Pancreas (tissue), 10 donors: Measurements from ENCODE around the gene ZFP64. TPM values are rescaled to one million over a fixed set of nuclear protein-coding genes. Genes with fewer than 3 reads are reported as not detected.
"Not testable (repeated sequence)": the region's sequence is repeated elsewhere in the genome, so short reads cannot be mapped to it uniquely, and the experiment has no call there.

ENCODE experiments used
- ATAC-seq, 4 donors: fragments of 200-7000 bp; cut with Tn5 transposase; one replicate each; pipeline versions ENCODE4 v1.8.0 to v1.9.1; 2020; ENCODE audit warnings: mild to moderate bottlenecking in 4 of 4, moderate library complexity in 4 of 4
- DNase-seq, 6 donors: peaks; one replicate each; pipeline ENCODE4 v3.0.0-alpha.2; 2020
- FAIRE-seq: peaks from 2 replicates; lab custom pipeline; 2012; peaks lifted over from hg19 to GRCh38; lab: Jason Lieb, UNC
- H3K27ac ChIP-seq, 4 donors: fragments of 200-600 bp; sonication (generic); 1 replicate in 3 of 4; 2 replicates in 1 of 4; pipeline versions ENCODE4 v1.5.0 to v1.8.0; 2020
- H3K27me3 ChIP-seq, 4 donors: fragments of 200-600 bp; one replicate each; pipeline ENCODE4 v1.8.0; 2021
- H3K36me3 ChIP-seq, 3 donors: fragments of 200-600 bp; sonication (generic) in 1 of 3; one replicate each; pipeline versions ENCODE4 v1.5.0 to v1.8.0; 2020 to 2021
- H3K4me1 ChIP-seq, 3 donors: fragments of 200-600 bp; one replicate each; pipeline ENCODE4 v1.8.0; 2021
- H3K4me3 ChIP-seq, 4 donors: fragments of 200-600 bp; sonication (generic) in 2 of 4; one replicate each; pipeline versions ENCODE4 v1.5.0 to v1.8.0; 2020 to 2021
- H3K9me3 ChIP-seq, 4 donors: fragments of 200-600 bp; one replicate each; pipeline ENCODE4 v1.8.0; 2021
- whole genome bisulfite sequencing, 2 donors: extraction: QIAGEN DNeasy Blood & Tissue Kit; methylation state at CpG; one replicate each; pipeline ENCODE4 v1.1.7; 2013; 5-methylcytosine and 5-hydroxymethylcytosine counted together
- intact Hi-C, 3 donors: fragments of 100-400 bp; cut with DNase I; formaldehyde crosslinking; loops; one replicate each; pipeline versions ENCODE4 v1.11.1 to v1.14.2; 2022
- polyA plus RNA-seq, 2 donors: library from polyadenylated mRNA; stranded (reverse); fragments of 200-250 nt; gene quantifications; one replicate each; pipeline ENCODE4 v1.2.3, GENCODE V29; 2013
- total RNA-seq, 6 donors: library from RNA; stranded (reverse); fragmentation: NEBNext Ultra II Directional in 4 of 6; extraction: Animal tissue kit (Norgen Biotek cat#: 25700) in 4 of 6; gene quantifications; one replicate each; pipeline versions ENCODE4 v1.2.1 to v1.2.4, GENCODE V29; 2021 to 2023
- TF ChIP-seq, protein P1 (sequence below), 4 donors: fragments of 200-600 bp; sonication (generic) in 3 of 4; IDR thresholded peaks; one replicate each; pipeline versions ENCODE4 v1.5.0 to v1.8.0; 2021; ENCODE audit warnings: antibody characterized with exemption in 4 of 4
- donor health status: healthy with polysubstance abuse.
- donor health status: DM: no; HTN: no; CAD: no; lungs with moderate emphysema.
- donor health status: DM: no; HTN: no; CAD: no.
- donor health status: control.
- donor health status: control.
- donor health status: Bipolar disorder and iron deficiency.
- donor health status: DM: yes; HTN: yes; CAD: no.
- donor health status: DM: no; HTN: no; CAD: no.
- donor health status: DM: no; HTN: no; CAD: no.
- donor health status: DM: yes; HTN: yes; CAD: no.

The ZFP64 gene
- total and polyA plus RNA-seq, 8 donors = 3.2 to 9.6 (median 4.9) TPM

GRCh38 chr20:52193133-52193532 is 1.6 kb upstream of the ZFP64 start:
- FAIRE-seq = no peak
- 57 to 67% methylated on average over 1 of the region's 1 CpG for WGBS, 2 donors
- TF ChIP-seq, protein P1, sequence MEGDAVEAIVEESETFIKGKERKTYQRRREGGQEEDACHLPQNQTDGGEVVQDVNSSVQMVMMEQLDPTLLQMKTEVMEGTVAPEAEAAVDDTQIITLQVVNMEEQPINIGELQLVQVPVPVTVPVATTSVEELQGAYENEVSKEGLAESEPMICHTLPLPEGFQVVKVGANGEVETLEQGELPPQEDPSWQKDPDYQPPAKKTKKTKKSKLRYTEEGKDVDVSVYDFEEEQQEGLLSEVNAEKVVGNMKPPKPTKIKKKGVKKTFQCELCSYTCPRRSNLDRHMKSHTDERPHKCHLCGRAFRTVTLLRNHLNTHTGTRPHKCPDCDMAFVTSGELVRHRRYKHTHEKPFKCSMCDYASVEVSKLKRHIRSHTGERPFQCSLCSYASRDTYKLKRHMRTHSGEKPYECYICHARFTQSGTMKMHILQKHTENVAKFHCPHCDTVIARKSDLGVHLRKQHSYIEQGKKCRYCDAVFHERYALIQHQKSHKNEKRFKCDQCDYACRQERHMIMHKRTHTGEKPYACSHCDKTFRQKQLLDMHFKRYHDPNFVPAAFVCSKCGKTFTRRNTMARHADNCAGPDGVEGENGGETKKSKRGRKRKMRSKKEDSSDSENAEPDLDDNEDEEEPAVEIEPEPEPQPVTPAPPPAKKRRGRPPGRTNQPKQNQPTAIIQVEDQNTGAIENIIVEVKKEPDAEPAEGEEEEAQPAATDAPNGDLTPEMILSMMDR (IDR thresholded peaks at IDR 0.05) = no peak
- Histone ChIP-seq H3K27ac (no peak overlapping the region), H3K27me3 (no peaks in the 10 kb centered on the region), H3K9me3 (no peaks in the 10 kb centered on the region), H3K36me3 (no peaks in the 10 kb centered on the region), H3K4me1 (peaks cover 0 to 7% (median 5%) of the 10 kb centered on the region in 3 donors), H3K4me3 (no peak overlapping the region)
- no peak for DNase-seq
- ATAC-seq = no peak
- intact Hi-C loops = no loop called here

- H3K9me3 ChIP-seq, DNase-seq, H3K4me3 ChIP-seq, H3K36me3 ChIP-seq, ATAC-seq, intact Hi-C loops, H3K4me1 ChIP-seq, H3K27ac ChIP-seq, FAIRE-seq, H3K27me3 ChIP-seq: not testable (repeated sequence)
- WGBS, 2 donors = 80 to 90% methylated on average over 2 of the region's 2 CpGs
Observed at GRCh38 chr20:52192719-52193007, 1.1 kb upstream of the ZFP64 start.

- TF ChIP-seq, protein P1 (IDR thresholded peaks at IDR 0.05) = peak in 2 of 4 donors; percentile 4 to 9
- H3K9me3 ChIP-seq = no peaks in the 10 kb centered on the region
- H3K27me3 ChIP-seq = no peaks in the 10 kb centered on the region
- 0 to 1% methylated on average over 49 to 61 of the region's 61 CpGs for WGBS, 2 donors
- intact Hi-C loops = no loop called here
- H3K4me1 ChIP-seq = peaks cover 0 to 7% (median 5%) of the 10 kb centered on the region in 3 donors
- DNase-seq (peak in 4 of 6 donors; percentile 23 to 55 (median 41)), ATAC-seq (peak; percentile 47 to 67 (median 58)), FAIRE-seq (no peak)
- H3K4me3 ChIP-seq = peak overlapping the region; percentile 65 to 96 (median 90)
- H3K36me3 ChIP-seq = no peaks in the 10 kb centered on the region
- peak overlapping the region; percentile 78 to 94 (median 91) for H3K27ac ChIP-seq
Observed at GRCh38 chr20:52191916-52192718, 538 bp upstream of the ZFP64 start.

GRCh38 chr20:52190437-52191131 is 995 bp downstream of the ZFP64 start:
- ATAC-seq (peak; percentile 24 to 54 (median 46)), DNase-seq (peak in 3 of 6 donors; percentile 7 to 22 (median 20)), FAIRE-seq (no peak)
- peaks cover 0 to 9% (median 0%) of the 10 kb centered on the region in 3 donors for H3K36me3 ChIP-seq
- H3K27ac ChIP-seq = peak overlapping the region; percentile 78 to 94 (median 91)
- peaks cover 0 to 7% (median 5%) of the 10 kb centered on the region in 3 donors for H3K4me1 ChIP-seq
- TF ChIP-seq, protein P1 (IDR thresholded peaks at IDR 0.05) = no peak
- no peaks in the 10 kb centered on the region for H3K9me3 ChIP-seq
- intact Hi-C loops = no loop called here
- WGBS, 2 donors = 9 to 14% methylated on average over 15 of the region's 15 CpGs
- peak overlapping the region; percentile 65 to 96 (median 90) for H3K4me3 ChIP-seq
- H3K27me3 ChIP-seq = no peaks in the 10 kb centered on the region

GRCh38 chr20:52181766-52182165 is 9.8 kb downstream of the ZFP64 start:
- TF ChIP-seq, protein P1 (IDR thresholded peaks at IDR 0.05) = no peak
- no peak overlapping the region for H3K27ac ChIP-seq
- no peak overlapping the region for H3K4me3 ChIP-seq
- H3K9me3 ChIP-seq = no peaks in the 10 kb centered on the region
- DNase-seq = no peak
- H3K4me1 ChIP-seq = no peaks in the 10 kb centered on the region
- intact Hi-C loops = no loop called here
- 97% methylated on average over 9 of the region's 9 CpGs for WGBS, 2 donors
- peaks cover 0 to 16% (median 2%) of the 10 kb centered on the region in 3 donors for H3K36me3 ChIP-seq
- no peaks in the 10 kb centered on the region for H3K27me3 ChIP-seq
- no peak for FAIRE-seq
- ATAC-seq = no peak
